DOHH2 (cell line): ENCODE results near the gene LYSMD4.

Source experiments
- EZH2phosphoT487 ChIP-seq: fragments of 200-600 bp; sonication (generic); IDR thresholded peaks from 2 replicates; pipeline ENCODE4 v1.6.1; 2017; ENCODE audit warnings: borderline replicate concordance, mild to moderate bottlenecking, antibody characterized with exemption, low read length, moderate library complexity, mixed read lengths
- TF ChIP-seq, protein P1 (sequence below): fragments of 200-600 bp; sonication (generic); IDR thresholded peaks from one replicate; pipeline ENCODE4 v1.5.1; 2014; ENCODE audit warnings: antibody characterized with exemption, mild to moderate bottlenecking, low read depth, low read length; ENCODE audit not compliant: poor library complexity, severe bottlenecking

DNA sequence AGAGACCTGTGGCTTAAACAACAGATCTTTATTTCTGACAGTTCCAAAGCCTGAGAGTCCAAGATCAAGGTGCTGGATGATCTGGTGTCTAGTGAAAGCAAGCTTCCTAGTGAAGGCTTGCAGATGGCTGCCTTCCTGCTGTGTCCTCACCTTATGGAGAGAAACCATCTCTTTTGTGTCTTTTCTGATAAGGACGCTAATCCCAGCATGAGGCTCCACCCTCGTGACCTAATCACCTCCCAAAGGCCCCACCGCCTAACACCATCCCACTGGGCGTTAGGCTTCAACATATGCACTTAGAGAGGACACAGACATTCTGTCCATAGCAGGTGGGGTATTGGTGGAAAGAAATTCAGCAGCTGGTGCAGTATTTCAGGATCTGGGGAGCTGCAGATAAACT is 19.8 kb upstream of the LYSMD4 start:
- TF ChIP-seq, protein P1, sequence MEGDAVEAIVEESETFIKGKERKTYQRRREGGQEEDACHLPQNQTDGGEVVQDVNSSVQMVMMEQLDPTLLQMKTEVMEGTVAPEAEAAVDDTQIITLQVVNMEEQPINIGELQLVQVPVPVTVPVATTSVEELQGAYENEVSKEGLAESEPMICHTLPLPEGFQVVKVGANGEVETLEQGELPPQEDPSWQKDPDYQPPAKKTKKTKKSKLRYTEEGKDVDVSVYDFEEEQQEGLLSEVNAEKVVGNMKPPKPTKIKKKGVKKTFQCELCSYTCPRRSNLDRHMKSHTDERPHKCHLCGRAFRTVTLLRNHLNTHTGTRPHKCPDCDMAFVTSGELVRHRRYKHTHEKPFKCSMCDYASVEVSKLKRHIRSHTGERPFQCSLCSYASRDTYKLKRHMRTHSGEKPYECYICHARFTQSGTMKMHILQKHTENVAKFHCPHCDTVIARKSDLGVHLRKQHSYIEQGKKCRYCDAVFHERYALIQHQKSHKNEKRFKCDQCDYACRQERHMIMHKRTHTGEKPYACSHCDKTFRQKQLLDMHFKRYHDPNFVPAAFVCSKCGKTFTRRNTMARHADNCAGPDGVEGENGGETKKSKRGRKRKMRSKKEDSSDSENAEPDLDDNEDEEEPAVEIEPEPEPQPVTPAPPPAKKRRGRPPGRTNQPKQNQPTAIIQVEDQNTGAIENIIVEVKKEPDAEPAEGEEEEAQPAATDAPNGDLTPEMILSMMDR: no peak
- no peak for TF ChIP-seq EZH2phosphoT487
